Fibroblast of lung (primary cell): ENCODE results near the gene HASPIN. TPM values are rescaled to one million over a fixed set of nuclear protein-coding genes. Genes with fewer than 3 reads are reported as not detected.

Source experiments
- DNase-seq, 2 donors: peaks; one replicate each; pipeline versions ENCODE4 v3.0.0 to v3.0.0-alpha.2; 2010; ENCODE audit warnings: low read depth in 2 of 2
- H2AFZ ChIP-seq: 2 replicates; pipeline ENCODE4 v1.5.1; 2012; ENCODE audit warnings: low read length, control low read depth, inconsistent platforms
- H3K27ac ChIP-seq: 2 replicates; pipeline ENCODE4 v1.5.1; 2011; ENCODE audit warnings: low read length, control low read depth; ENCODE audit not compliant: insufficient read depth
- H3K27me3 ChIP-seq: 2 replicates; pipeline ENCODE4 v1.5.1; 2011; ENCODE audit warnings: mild to moderate bottlenecking, low read length; ENCODE audit not compliant: control insufficient read depth, insufficient read depth
- H3K36me3 ChIP-seq: 2 replicates; pipeline ENCODE4 v1.5.1; 2011; ENCODE audit warnings: low read length; ENCODE audit not compliant: control insufficient read depth, insufficient read depth
- H3K4me1 ChIP-seq: 2 replicates; pipeline ENCODE4 v1.5.1; 2011; ENCODE audit warnings: low read length; ENCODE audit not compliant: control insufficient read depth, insufficient read depth; ENCODE audit errors: extremely low read depth
- H3K4me2 ChIP-seq: 2 replicates; pipeline ENCODE4 v1.5.1; 2011; ENCODE audit warnings: low read length, control low read depth; ENCODE audit not compliant: insufficient read depth; ENCODE audit errors: extremely low read depth
- H3K4me3 ChIP-seq, 4 experiments: fragments of 200-600 bp in 1 of 4; sonication (generic) in 1 of 4; replicated peaks in 1 of 4; 2 replicates each; pipeline ENCODE4 v1.5.1; 2011 to 2016; ENCODE audit warnings: low read length in 4 of 4, low read depth in 3 of 4, mild to moderate bottlenecking in 3 of 4, control low read depth in 2 of 4, inconsistent platforms in 1 of 4, mixed read lengths in 1 of 4; ENCODE audit not compliant: insufficient read depth in 1 of 4; ENCODE audit errors: control extremely low read depth in 1 of 4
- H3K79me2 ChIP-seq: 2 replicates; pipeline ENCODE4 v1.5.1; 2012; ENCODE audit warnings: mild to moderate bottlenecking, low read length, inconsistent platforms; ENCODE audit not compliant: control insufficient read depth, insufficient read depth
- H3K9ac ChIP-seq: 2 replicates; pipeline ENCODE4 v1.5.1; 2011; ENCODE audit warnings: mild to moderate bottlenecking, low read length, control low read depth; ENCODE audit not compliant: insufficient read depth
- H3K9me3 ChIP-seq: 2 replicates; pipeline ENCODE4 v1.5.1; 2012; ENCODE audit warnings: low read depth, low read length; ENCODE audit not compliant: control insufficient read depth, insufficient read depth
- H4K20me1 ChIP-seq: 2 replicates; pipeline ENCODE4 v1.5.1; 2011; ENCODE audit warnings: low read length; ENCODE audit not compliant: control insufficient read depth, insufficient read depth; ENCODE audit errors: extremely low read depth
- CTCF ChIP-seq, 2 donors: IDR thresholded peaks in 1 of 2; conservative IDR thresholded peaks in 1 of 2; 1 replicate in 1 of 2; 2 replicates in 1 of 2; pipeline ENCODE4 v1.5.1; 2011 to 2012; ENCODE audit warnings: low read length in 2 of 2, control low read depth in 1 of 2, inconsistent platforms in 1 of 2, low read depth in 1 of 2, mild to moderate bottlenecking in 1 of 2
- EZH2 ChIP-seq: IDR thresholded peaks from 2 replicates; pipeline ENCODE4 v1.5.1; 2012; ENCODE audit warnings: low read length, control low read depth, mild to moderate bottlenecking; ENCODE audit errors: missing control alignments
- polyA plus RNA-seq, 2 donors: library from polyadenylated mRNA; depleted of rRNA in 1 of 2; stranded (reverse) in 1 of 2; unstranded in 1 of 2; fragments of >200 nt; gene quantifications; 2 replicates each; pipeline ENCODE4 v1.2.1, GENCODE V29; 2011 to 2012; ENCODE audit warnings: missing spikeins in 1 of 2
- total RNA-seq: library from RNA; depleted of rRNA; stranded (reverse); fragments of >200 nt; gene quantifications from 2 replicates; pipeline ENCODE4 v1.2.1, GENCODE V29; 2014

Gene HASPIN
- total and polyA plus RNA-seq, 2 donors (not counting 1 experiment from before 2014, with no cell fraction given), result 1.5 to 2.0 TPM

GRCh38 chr17:3747805-3748204 is 24.1 kb downstream of the HASPIN start:
- no peak overlapping the region for H3K4me3 ChIP-seq
- H2AFZ ChIP-seq, result no peak overlapping the region
- H3K4me2 ChIP-seq, result no peak overlapping the region
- no peak overlapping the region for H3K27ac ChIP-seq
- no peaks in the 10 kb centered on the region for H3K36me3 ChIP-seq
- no peaks in the 10 kb centered on the region for H4K20me1 ChIP-seq
- DNase-seq, result no peak
- no peaks in the 10 kb centered on the region for H3K79me2 ChIP-seq
- H3K4me1 ChIP-seq, result no peaks in the 10 kb centered on the region
- H3K27me3 ChIP-seq, result peaks cover 5% of the 10 kb centered on the region
- no peak for TF ChIP-seq EZH2
- TF ChIP-seq CTCF (conservative IDR thresholded peaks at IDR 0.05 in 1 of 2, IDR thresholded peaks at IDR 0.05 in 1 of 2; ENCODE audit: low read depth in 1 of 2, low read length in 2 of 2), result no peak
- H3K9ac ChIP-seq, result no peak overlapping the region
- no peaks in the 10 kb centered on the region for H3K9me3 ChIP-seq

GRCh38 chr17:3748576-3748975 is 24.9 kb downstream of the HASPIN start:
- Histone ChIP-seq H2AFZ (no peak overlapping the region), H3K36me3 (no peaks in the 10 kb centered on the region), H3K4me2 (no peak overlapping the region), H3K9me3 (no peaks in the 10 kb centered on the region), H3K4me3 (no peak overlapping the region), H3K4me1 (no peaks in the 10 kb centered on the region), H3K27me3 (peaks cover 5% of the 10 kb centered on the region), H3K27ac (no peak overlapping the region), H4K20me1 (no peaks in the 10 kb centered on the region), H3K79me2 (no peaks in the 10 kb centered on the region), H3K9ac (no peak overlapping the region)
- no peak for TF ChIP-seq EZH2
- no peak for TF ChIP-seq CTCF (conservative IDR thresholded peaks at IDR 0.05 in 1 of 2, IDR thresholded peaks at IDR 0.05 in 1 of 2; ENCODE audit: low read depth in 1 of 2, low read length in 2 of 2)
- DNase-seq, result no peak

- no peak overlapping the region for H3K27ac ChIP-seq
- H3K9me3 ChIP-seq, result no peaks in the 10 kb centered on the region
- TF ChIP-seq EZH2, result no peak
- no peak for TF ChIP-seq CTCF (conservative IDR thresholded peaks at IDR 0.05 in 1 of 2, IDR thresholded peaks at IDR 0.05 in 1 of 2; ENCODE audit: low read depth in 1 of 2, low read length in 2 of 2)
- H3K79me2 ChIP-seq, result no peaks in the 10 kb centered on the region
- H3K4me2 ChIP-seq, result no peak overlapping the region
- peaks cover 5% of the 10 kb centered on the region for H3K27me3 ChIP-seq
- H3K4me3 ChIP-seq, result no peak overlapping the region
- no peak for DNase-seq
- H2AFZ ChIP-seq, result no peak overlapping the region
- H3K9ac ChIP-seq, result no peak overlapping the region
- no peaks in the 10 kb centered on the region for H3K36me3 ChIP-seq
- H3K4me1 ChIP-seq, result no peaks in the 10 kb centered on the region
- no peaks in the 10 kb centered on the region for H4K20me1 ChIP-seq
Measured at GRCh38 chr17:3750296-3750695, 26.6 kb downstream of the HASPIN start.
